AG10803 (cell line): ENCODE measurements around the gene SLC25A18.
"Not testable (repeated sequence)": the region's sequence is repeated elsewhere in the genome, so short reads cannot be mapped to it uniquely, and the experiment has no call there.

Experiments
- DNase-seq: peaks from one replicate; pipeline ENCODE4 v3.0.0; 2010; ENCODE audit warnings: low read depth
- H3K4me3 ChIP-seq: 2 replicates; pipeline ENCODE4 v1.5.1; 2011; ENCODE audit warnings: mild to moderate bottlenecking, low read length, control low read depth
- TF ChIP-seq, protein P1 (sequence below): conservative IDR thresholded peaks from 2 replicates; pipeline ENCODE4 v1.5.1; 2011; ENCODE audit warnings: mild to moderate bottlenecking, low read length, control low read depth, inconsistent platforms

The SLC25A18 gene

DNA sequence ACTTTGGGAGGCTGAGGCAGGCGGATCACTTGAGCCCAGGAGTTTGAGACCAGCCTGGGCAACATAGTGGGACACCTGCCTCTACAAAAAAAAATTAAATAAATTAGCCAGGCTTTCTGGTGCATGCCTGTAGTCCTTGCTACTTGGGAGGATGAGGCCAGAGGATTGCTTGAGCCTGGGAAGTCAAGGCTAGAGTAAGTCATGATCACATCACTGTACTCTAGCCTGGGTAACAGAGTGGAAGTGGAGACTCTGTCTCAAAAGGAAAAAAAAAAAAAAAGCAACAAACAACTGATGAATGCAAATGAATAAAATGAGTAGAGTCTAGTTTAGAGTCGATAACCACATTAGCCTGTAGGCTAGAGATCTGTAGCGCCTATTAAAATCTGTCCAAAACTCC is 71.4 kb downstream of the SLC25A18 start:
- DNase-seq, result no peak
- no peak overlapping the region for H3K4me3 ChIP-seq
- TF ChIP-seq, protein P1, sequence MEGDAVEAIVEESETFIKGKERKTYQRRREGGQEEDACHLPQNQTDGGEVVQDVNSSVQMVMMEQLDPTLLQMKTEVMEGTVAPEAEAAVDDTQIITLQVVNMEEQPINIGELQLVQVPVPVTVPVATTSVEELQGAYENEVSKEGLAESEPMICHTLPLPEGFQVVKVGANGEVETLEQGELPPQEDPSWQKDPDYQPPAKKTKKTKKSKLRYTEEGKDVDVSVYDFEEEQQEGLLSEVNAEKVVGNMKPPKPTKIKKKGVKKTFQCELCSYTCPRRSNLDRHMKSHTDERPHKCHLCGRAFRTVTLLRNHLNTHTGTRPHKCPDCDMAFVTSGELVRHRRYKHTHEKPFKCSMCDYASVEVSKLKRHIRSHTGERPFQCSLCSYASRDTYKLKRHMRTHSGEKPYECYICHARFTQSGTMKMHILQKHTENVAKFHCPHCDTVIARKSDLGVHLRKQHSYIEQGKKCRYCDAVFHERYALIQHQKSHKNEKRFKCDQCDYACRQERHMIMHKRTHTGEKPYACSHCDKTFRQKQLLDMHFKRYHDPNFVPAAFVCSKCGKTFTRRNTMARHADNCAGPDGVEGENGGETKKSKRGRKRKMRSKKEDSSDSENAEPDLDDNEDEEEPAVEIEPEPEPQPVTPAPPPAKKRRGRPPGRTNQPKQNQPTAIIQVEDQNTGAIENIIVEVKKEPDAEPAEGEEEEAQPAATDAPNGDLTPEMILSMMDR, result no peak

- DNase-seq, H3K4me3 ChIP-seq: not testable (repeated sequence)
Observed at GRCh38 chr22:17636850-17637249, 73.6 kb downstream of the SLC25A18 start.

GRCh38 chr22:17637490-17638181 is 74.3 kb downstream of the SLC25A18 start:
- TF ChIP-seq, protein P1, result no peak
- peak overlapping the region; percentile 93 for H3K4me3 ChIP-seq
- no peak for DNase-seq

DNA sequence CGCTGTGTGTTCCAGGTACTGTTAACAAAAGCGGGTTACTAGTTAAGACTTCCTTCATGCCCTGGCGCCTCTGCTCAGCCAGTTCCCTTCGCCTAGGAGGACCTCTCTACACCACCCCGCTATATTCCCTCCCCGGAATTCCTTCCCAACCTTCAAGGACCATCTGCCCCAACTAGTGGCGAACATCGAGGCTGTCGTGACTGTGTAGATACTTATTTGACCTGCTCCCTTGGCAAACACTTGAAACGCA is 74.8 kb downstream of the SLC25A18 start:
- TF ChIP-seq, protein P1, result peak; percentile 39
- H3K4me3 ChIP-seq, result peak overlapping the region; percentile 93
- peak; percentile 72 for DNase-seq

DNA sequence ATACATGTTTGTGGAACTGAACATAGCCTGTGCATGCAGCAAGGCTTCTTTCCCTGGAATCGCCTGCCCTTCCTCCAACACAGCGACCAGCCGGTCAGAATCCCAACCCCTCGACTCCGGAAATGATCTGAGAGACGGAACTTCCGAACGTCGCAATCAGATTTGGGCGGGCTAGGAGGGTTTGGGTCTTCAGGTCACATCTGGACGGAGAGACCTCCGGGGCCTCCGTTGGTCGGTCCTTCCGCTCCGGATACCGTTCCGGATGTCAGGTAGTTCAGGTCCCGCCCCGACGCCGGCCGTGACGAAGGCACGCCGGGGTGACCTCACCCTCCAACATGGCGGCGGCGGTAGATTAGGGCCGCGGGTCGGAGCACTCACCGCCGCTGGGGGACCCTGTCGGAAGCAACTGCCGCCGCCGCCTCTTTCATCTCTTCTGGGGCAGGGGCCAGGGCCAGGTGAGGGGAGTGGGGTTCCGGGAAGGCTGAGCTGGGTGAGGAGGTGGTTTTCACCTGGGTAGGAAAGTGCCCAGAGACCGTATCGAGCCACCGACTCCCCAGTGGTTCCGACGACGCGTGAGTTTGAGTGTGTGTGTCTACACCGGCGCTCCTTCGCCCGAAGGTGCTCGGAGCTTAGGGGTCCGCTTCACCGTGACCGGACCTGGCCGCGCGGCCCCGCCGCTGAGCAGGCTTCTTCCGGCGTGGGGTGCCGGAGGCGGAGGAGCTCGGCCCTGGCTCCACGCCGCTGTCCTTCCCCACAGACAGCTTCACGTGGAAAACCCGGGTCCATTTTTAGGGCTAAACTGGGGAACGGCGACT is 75.3 kb downstream of the SLC25A18 start, which contains the start of gene BCL2L13:
Gene BCL2L13, plus strand, starts transcription at position 326 of the 815 bp plus-strand sequence. CDS start 16,955 bp downstream, outside the sequence.
- H3K4me3 ChIP-seq, result peak within 1 kb of the TSS; percentile 93
- TF ChIP-seq, protein P1, result no peak
- peak; percentile 81 for DNase-seq

GRCh38 chr22:17639247-17639741 is 76.0 kb downstream of the SLC25A18 start:
- TF ChIP-seq, protein P1, result 0 out of 2 replicates have a peak, but pooled peaks have one; percentile 1
- DNase-seq, result peak; percentile 68
- peak overlapping the region; percentile 93 for H3K4me3 ChIP-seq
